Measurements from ENCODE around the gene DNAJC11. TPM values are rescaled to one million over a fixed set of nuclear protein-coding genes. Genes with fewer than 3 reads are reported as not detected.

Gene DNAJC11
- polyA plus RNA-seq, 1 experiment = 41.9 TPM

DNA sequence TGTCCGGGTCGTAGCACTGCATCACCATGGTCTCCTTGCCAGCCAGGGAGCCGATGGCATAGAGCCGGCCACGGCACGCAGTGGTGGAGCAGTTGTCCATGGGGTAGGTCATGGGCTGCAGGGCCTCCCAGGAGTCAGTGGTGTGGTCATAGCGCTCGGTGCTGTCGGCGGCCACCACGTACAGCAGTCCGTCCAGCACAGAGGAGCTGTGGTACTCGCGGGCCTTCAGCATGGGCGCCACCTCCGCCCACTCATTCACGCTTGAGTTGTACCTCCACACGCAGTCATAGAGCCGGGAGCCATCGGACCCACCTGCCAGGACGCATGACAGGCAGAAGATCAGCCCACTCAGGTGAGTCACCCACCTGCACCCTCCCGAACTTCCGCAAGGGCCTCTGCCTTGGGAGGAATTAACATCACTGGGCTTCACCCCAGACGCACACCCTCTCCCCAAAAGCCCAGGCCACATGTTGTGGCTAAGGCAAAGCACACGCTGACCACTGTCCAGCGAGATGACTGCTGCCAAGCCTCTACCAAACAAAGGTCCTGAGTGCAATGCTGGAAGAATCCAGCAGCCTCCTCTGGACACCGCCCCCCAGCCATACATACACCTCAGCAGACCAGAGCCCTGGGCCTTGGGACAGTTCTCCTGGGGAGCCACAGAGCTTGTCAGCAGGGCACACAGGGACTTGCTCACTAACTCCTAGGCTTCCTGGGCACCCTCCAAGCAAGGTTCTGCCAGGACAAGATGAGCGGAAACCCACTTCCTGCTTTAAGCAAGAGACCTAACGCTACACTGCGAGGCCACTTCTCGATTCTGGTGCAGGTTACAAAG, 102.3 kb downstream of the DNAJC11 start:
- TF ChIP-seq, protein P1, sequence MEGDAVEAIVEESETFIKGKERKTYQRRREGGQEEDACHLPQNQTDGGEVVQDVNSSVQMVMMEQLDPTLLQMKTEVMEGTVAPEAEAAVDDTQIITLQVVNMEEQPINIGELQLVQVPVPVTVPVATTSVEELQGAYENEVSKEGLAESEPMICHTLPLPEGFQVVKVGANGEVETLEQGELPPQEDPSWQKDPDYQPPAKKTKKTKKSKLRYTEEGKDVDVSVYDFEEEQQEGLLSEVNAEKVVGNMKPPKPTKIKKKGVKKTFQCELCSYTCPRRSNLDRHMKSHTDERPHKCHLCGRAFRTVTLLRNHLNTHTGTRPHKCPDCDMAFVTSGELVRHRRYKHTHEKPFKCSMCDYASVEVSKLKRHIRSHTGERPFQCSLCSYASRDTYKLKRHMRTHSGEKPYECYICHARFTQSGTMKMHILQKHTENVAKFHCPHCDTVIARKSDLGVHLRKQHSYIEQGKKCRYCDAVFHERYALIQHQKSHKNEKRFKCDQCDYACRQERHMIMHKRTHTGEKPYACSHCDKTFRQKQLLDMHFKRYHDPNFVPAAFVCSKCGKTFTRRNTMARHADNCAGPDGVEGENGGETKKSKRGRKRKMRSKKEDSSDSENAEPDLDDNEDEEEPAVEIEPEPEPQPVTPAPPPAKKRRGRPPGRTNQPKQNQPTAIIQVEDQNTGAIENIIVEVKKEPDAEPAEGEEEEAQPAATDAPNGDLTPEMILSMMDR (IDR thresholded peaks at IDR 0.05; ENCODE audit: low read depth, low read length) = no peak
- Histone ChIP-seq H3K27me3 (ENCODE audit: control insufficient read depth, insufficient read depth, low read length) (no peaks in the 10 kb centered on the region), H3K4me3 (ENCODE audit: low read depth, low read length) (peak overlapping the region; percentile 98), H3K27ac (ENCODE audit: low read depth, low read length) (peak overlapping the region; percentile 2), H3K9me3 (ENCODE audit: control insufficient read depth, insufficient read depth, low read length) (no peaks in the 10 kb centered on the region; the same call in 1 of the 2 replicates)
- ChIA-PET POLR2A (no interaction called here), CTCF (interaction anchor here (0.6 to 1.6 kb wide), 3 partner anchors 43 to 47 kb away, joined by 3 to 5 read pairs (median 3); no protein-coding TSS in a partner anchor)
- no peak for DNase-seq (ENCODE audit: low read depth, low spot score)

- ChIA-PET POLR2A (interaction anchor here (0.6 kb wide), 1 partner anchor 18 kb away, joined by 4 read pairs; the partner anchor contains the start of gene ZBTB48), CTCF (interaction anchor here (0.6 to 1.2 kb wide), 2 partner anchors 48 to 105 kb away, joined by 3 to 4 read pairs; no protein-coding TSS in a partner anchor)
Measured at GRCh38 chr1:6597777-6598131, 103.9 kb downstream of the DNAJC11 start.

GRCh38 chr1:6596886-6597776, 104.5 kb downstream of the DNAJC11 start:
- TF ChIP-seq, protein P1 (IDR thresholded peaks at IDR 0.05; ENCODE audit: low read depth, low read length) = no peak
- CTCF ChIA-PET = interaction anchor here (0.6 to 1.2 kb wide), 2 partner anchors 48 to 106 kb away, joined by 3 to 4 read pairs; no protein-coding TSS in a partner anchor
- Histone ChIP-seq H3K27ac (ENCODE audit: low read depth, low read length) (no peak overlapping the region), H3K27me3 (ENCODE audit: control insufficient read depth, insufficient read depth, low read length) (no peaks in the 10 kb centered on the region), H3K4me3 (ENCODE audit: low read depth, low read length) (no peak overlapping the region), H3K9me3 (ENCODE audit: control insufficient read depth, insufficient read depth, low read length) (no peaks in the 10 kb centered on the region; the same call in 1 of the 2 replicates)
- POLR2A ChIA-PET = no interaction called here
- DNase-seq (ENCODE audit: low read depth, low spot score) = no peak

More at GRCh38 chr1:6597777-6598131, 103.9 kb downstream of the DNAJC11 start:
- Histone ChIP-seq H3K27me3 (ENCODE audit: control insufficient read depth, insufficient read depth, low read length) (no peaks in the 10 kb centered on the region), H3K4me3 (ENCODE audit: low read depth, low read length) (no peak overlapping the region), H3K9me3 (ENCODE audit: control insufficient read depth, insufficient read depth, low read length) (no peaks in the 10 kb centered on the region; the same call in 1 of the 2 replicates), H3K27ac (ENCODE audit: low read depth, low read length) (no peak overlapping the region)
- TF ChIP-seq, protein P1 (IDR thresholded peaks at IDR 0.05; ENCODE audit: low read depth, low read length) = no peak
- no peak for DNase-seq (ENCODE audit: low read depth, low spot score)

DNA sequence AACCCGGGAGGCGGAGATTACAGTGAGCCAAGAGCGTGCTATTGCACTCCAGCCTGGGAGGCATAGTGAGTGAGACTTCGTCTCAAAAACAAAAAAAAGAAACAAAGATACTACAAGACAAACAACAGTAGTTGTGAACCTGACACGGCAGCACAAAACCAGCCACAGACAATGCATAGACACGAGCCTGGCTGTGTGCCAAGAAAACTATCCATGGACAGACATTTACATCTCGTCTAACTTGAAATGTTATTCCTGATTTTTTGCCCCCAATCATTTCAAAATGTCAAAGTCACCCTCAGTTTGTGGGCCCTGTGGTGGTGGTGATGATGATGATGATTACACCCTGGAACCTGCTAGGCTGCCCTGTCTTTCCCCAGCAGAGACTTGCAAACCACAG, 105.3 kb downstream of the DNAJC11 start:
- TF ChIP-seq, protein P1 (IDR thresholded peaks at IDR 0.05; ENCODE audit: low read depth, low read length) = no peak
- Histone ChIP-seq H3K27ac (ENCODE audit: low read depth, low read length) (no peak overlapping the region), H3K9me3 (ENCODE audit: control insufficient read depth, insufficient read depth, low read length) (no peaks in the 10 kb centered on the region; the same call in 1 of the 2 replicates), H3K4me3 (ENCODE audit: low read depth, low read length) (no peak overlapping the region), H3K27me3 (ENCODE audit: control insufficient read depth, insufficient read depth, low read length) (no peaks in the 10 kb centered on the region)
- no peak for DNase-seq (ENCODE audit: low read depth, low spot score)
- ChIA-PET CTCF (interaction anchor here (0.6 kb wide), 1 partner anchor 35 kb away, joined by 3 read pairs; no protein-coding TSS in a partner anchor), POLR2A (no interaction called here)
